A549 (cell line): ENCODE data around the gene NTSR1. TPM values are rescaled to one million over a fixed set of nuclear protein-coding genes. Genes with fewer than 3 reads are reported as not detected.

Experiments
- ATAC-seq, 2 experiments: fragments of 200-7000 bp in 1 of 2; fragments of >200 bp in 1 of 2; cut with Nextera tagmentation in 1 of 2; cut with Tn5 transposase in 1 of 2; 3 replicates each; pipeline versions ENCODE4 v1.8.0 to v1.9.1; 2018 to 2020; ENCODE audit warnings: mild to moderate bottlenecking in 1 of 2, moderate library complexity in 1 of 2
- CTCF ChIA-PET: fragments of 300-600 bp; sonication (Branson Sonifier 250); formaldehyde crosslinking; extraction: SDS; loops from one replicate; lab custom pipeline; 2021; ENCODE audit warnings: antibody characterized with exemption, inconsistent platforms; lab: Yijun Ruan, JAX
- POLR2A ChIA-PET: fragments of 350-600 bp; formaldehyde crosslinking; extraction: SDS; loops from one replicate; lab custom pipeline; 2021; ENCODE audit warnings: antibody characterized with exemption, inconsistent platforms; lab: Yijun Ruan, JAX
- DNase-seq, 2 experiments: peaks; one replicate each; pipeline versions ENCODE4 v3.0.0 to v3.0.0-alpha.2; 2011 to 2016; ENCODE audit warnings: low read depth in 1 of 2, low spot score in 1 of 2
- FAIRE-seq: peaks from 2 replicates; lab custom pipeline; 2011; peaks lifted over from hg19 to GRCh38; lab: Jason Lieb, UNC
- H3K27ac ChIP-seq, 2 experiments: fragments of >200 bp; sonication (Bioruptor Twin); formaldehyde crosslinking; 3 replicates each; pipeline ENCODE4 v1.5.1; 2016 to 2017
- H3K4me1 ChIP-seq: fragments of >200 bp; sonication (Bioruptor Twin); formaldehyde crosslinking; 3 replicates; pipeline ENCODE4 v1.6.1; 2016
- H3K4me2 ChIP-seq: fragments of >200 bp; sonication (Bioruptor Twin); formaldehyde crosslinking; 3 replicates; pipeline ENCODE4 v1.6.1; 2016
- H3K4me3 ChIP-seq: fragments of >200 bp; sonication (Bioruptor Twin); formaldehyde crosslinking; 3 replicates; pipeline ENCODE4 v1.5.1; 2016
- H3K9me3 ChIP-seq: fragments of >200 bp; sonication (Bioruptor Twin); formaldehyde crosslinking; 3 replicates; pipeline ENCODE4 v1.6.1; 2016
- BHLHE40 ChIP-seq: IDR thresholded peaks from 2 replicates; pipeline ENCODE4 v1.6.1; 2012; ENCODE audit warnings: low read depth, low read length, inconsistent platforms
- CBX8 ChIP-seq: fragments of 200-600 bp; sonication (generic); IDR thresholded peaks from 2 replicates; pipeline ENCODE4 v1.6.1; 2016
- CHD2 ChIP-seq: fragments of 150-350 bp; IDR thresholded peaks from 2 replicates; pipeline ENCODE4 v1.6.1; 2014; ENCODE audit warnings: low read length; ENCODE audit not compliant: partially characterized antibody
- EP300 ChIP-seq, 2 experiments: fragments of >200 bp; sonication (Bioruptor Twin); formaldehyde crosslinking; IDR thresholded peaks; 2 replicates in 1 of 2; 3 replicates in 1 of 2; pipeline ENCODE4 v1.6.1; 2016 to 2017
- ESRRA ChIP-seq: fragments of 150-350 bp; IDR thresholded peaks from 2 replicates; pipeline ENCODE4 v1.6.1; 2014; ENCODE audit warnings: mild to moderate bottlenecking, low read length, borderline replicate concordance
- FOSB ChIP-seq: fragments of 250-450 bp; sonication (Bioruptor Pico); IDR thresholded peaks from 2 replicates; pipeline ENCODE4 v1.5.0; 2020; ENCODE audit warnings: mild to moderate bottlenecking, moderate library complexity
- GATA3 ChIP-seq: IDR thresholded peaks from 2 replicates; pipeline ENCODE4 v1.6.1; 2012; ENCODE audit warnings: borderline replicate concordance
- HEYL ChIP-seq: fragments of 250-450 bp; sonication (Bioruptor Pico); IDR thresholded peaks from 2 replicates; pipeline ENCODE4 v1.8.0; 2021; ENCODE audit warnings: mild to moderate bottlenecking, moderate library complexity
- MAFK ChIP-seq: fragments of 450-650 bp; IDR thresholded peaks from 2 replicates; pipeline ENCODE4 v1.6.1; 2014; ENCODE audit not compliant: partially characterized antibody
- MYC ChIP-seq: IDR thresholded peaks from 2 replicates; pipeline ENCODE4 v1.6.1; 2012; ENCODE audit warnings: mild to moderate bottlenecking, inconsistent platforms, low read length, improper control_type of control experiment, borderline replicate concordance
- NR3C1 ChIP-seq: fragments of >200 bp; sonication (Bioruptor Twin); formaldehyde crosslinking; IDR thresholded peaks from 3 replicates; pipeline ENCODE4 v1.6.1; 2017
- POLR2A ChIP-seq: IDR thresholded peaks from 2 replicates; pipeline ENCODE4 v1.6.1; 2012; ENCODE audit warnings: mild to moderate bottlenecking, low read length
- RAD21 ChIP-seq, 2 experiments: fragments of >200 bp in 1 of 2; sonication (Bioruptor Twin) in 1 of 2; formaldehyde crosslinking in 1 of 2; IDR thresholded peaks in 1 of 2; conservative IDR thresholded peaks in 1 of 2; 2 replicates in 1 of 2; 3 replicates in 1 of 2; pipeline ENCODE4 v1.6.1; 2012 to 2018; ENCODE audit warnings: inconsistent platforms in 1 of 2
- RARB ChIP-seq: fragments of 250-450 bp; sonication (Bioruptor Pico); IDR thresholded peaks from 2 replicates; pipeline ENCODE4 v1.8.0; 2021; ENCODE audit warnings: mild to moderate bottlenecking, moderate library complexity
- SMC3 ChIP-seq: fragments of >200 bp; sonication (Bioruptor Twin); formaldehyde crosslinking; IDR thresholded peaks from 3 replicates; pipeline ENCODE4 v1.6.1; 2018; ENCODE audit warnings: inconsistent platforms
- ZC3H11A ChIP-seq: fragments of 450-650 bp; IDR thresholded peaks from 2 replicates; pipeline ENCODE4 v1.6.1; 2014; ENCODE audit warnings: antibody characterized with exemption, mild to moderate bottlenecking
- ZSCAN20 ChIP-seq: fragments of 250-450 bp; sonication (Bioruptor Pico); IDR thresholded peaks from 2 replicates; pipeline ENCODE4 v1.8.0; 2022; ENCODE audit warnings: mild to moderate bottlenecking, moderate library complexity
- WGBS: methylation state at CpG from one replicate; pipeline ENCODE4 v1.1.6; 2017; ENCODE audit errors: missing lambda C conversion rate; 5-methylcytosine and 5-hydroxymethylcytosine counted together
- polyA plus RNA-seq, 4 experiments: library from polyadenylated mRNA; depleted of rRNA in 3 of 4; stranded (reverse); fragments of >200 nt; fragmentation: RNase III in 1 of 4; extraction: RNeasy Plus Mini Kit Qiagen cat#74134 plus additional on column Dnase treatment in 1 of 4; gene quantifications; 2 replicates in 3 of 4; 3 replicates in 1 of 4; pipeline ENCODE4 v1.2.3, GENCODE V29; 2011 to 2017
- TF ChIP-seq, protein P1 (sequence below): fragments of 250-450 bp; sonication (Bioruptor Pico); IDR thresholded peaks from 2 replicates; pipeline ENCODE4 v1.5.0; 2020; ENCODE audit warnings: low read depth, mild to moderate bottlenecking, moderate library complexity
- TF ChIP-seq, protein P2 (sequence below): fragments of 250-450 bp; sonication (Bioruptor Pico); IDR thresholded peaks from 2 replicates; pipeline ENCODE4 v1.5.0; 2021; ENCODE audit warnings: mild to moderate bottlenecking, moderate library complexity, borderline replicate concordance
- TF ChIP-seq, protein P3 (sequence below): IDR thresholded peaks from 2 replicates; pipeline ENCODE4 v1.6.1; 2012

NTSR1 gene
- polyA plus RNA-seq, 2 of the 4 experiments (the other 2 are of a cell fraction), result 0.03 TPM; not detected in 1

DNA sequence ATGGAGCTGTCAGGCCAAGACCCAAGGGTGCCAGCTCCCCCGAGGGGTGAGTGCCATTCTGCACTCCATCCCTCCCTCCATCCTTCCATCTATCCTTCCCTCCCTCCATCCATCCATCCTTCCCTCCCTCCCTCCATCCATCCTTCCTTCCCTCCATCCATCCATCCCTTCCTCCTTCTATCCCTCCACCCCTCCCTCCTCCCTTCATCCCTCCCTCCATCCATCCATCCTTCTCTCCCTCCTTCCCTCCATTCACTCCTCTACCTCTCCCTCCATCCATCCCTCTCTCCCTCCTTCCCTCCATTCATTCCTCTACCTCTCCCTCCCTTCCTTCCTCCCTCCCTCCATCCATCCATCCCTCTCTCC lies 46.3 kb downstream of the NTSR1 start:
- no peak for ATAC-seq
- FAIRE-seq, result no peak
- TF ChIP-seq HEYL (CRISPR knock-in tag) (no peak), MAFK (no peak), RAD21 (conservative IDR thresholded peaks at IDR 0.05 in 1 of 2, IDR thresholded peaks at IDR 0.05 in 1 of 2) (no peak), POLR2A (no peak), NR3C1 (no peak)
- Histone ChIP-seq H3K4me2 (no peak overlapping the region), H3K27ac (no peak overlapping the region), H3K4me1 (peaks cover 3% of the 10 kb centered on the region; the same call in 1 of the 3 replicates), H3K4me3 (no peak overlapping the region), H3K9me3 (no peaks in the 10 kb centered on the region; the same call in 2 of the 3 replicates)
- ChIA-PET CTCF (interaction anchor here (0.9 to 3.5 kb wide), 3 partner anchors 36 to 87 kb away, joined by 3 to 22 read pairs (median 3); no protein-coding TSS in a partner anchor), POLR2A (no interaction called here)
- WGBS, result 81% methylated on average over 1 of the region's 1 CpG
- no peak for DNase-seq

DNA sequence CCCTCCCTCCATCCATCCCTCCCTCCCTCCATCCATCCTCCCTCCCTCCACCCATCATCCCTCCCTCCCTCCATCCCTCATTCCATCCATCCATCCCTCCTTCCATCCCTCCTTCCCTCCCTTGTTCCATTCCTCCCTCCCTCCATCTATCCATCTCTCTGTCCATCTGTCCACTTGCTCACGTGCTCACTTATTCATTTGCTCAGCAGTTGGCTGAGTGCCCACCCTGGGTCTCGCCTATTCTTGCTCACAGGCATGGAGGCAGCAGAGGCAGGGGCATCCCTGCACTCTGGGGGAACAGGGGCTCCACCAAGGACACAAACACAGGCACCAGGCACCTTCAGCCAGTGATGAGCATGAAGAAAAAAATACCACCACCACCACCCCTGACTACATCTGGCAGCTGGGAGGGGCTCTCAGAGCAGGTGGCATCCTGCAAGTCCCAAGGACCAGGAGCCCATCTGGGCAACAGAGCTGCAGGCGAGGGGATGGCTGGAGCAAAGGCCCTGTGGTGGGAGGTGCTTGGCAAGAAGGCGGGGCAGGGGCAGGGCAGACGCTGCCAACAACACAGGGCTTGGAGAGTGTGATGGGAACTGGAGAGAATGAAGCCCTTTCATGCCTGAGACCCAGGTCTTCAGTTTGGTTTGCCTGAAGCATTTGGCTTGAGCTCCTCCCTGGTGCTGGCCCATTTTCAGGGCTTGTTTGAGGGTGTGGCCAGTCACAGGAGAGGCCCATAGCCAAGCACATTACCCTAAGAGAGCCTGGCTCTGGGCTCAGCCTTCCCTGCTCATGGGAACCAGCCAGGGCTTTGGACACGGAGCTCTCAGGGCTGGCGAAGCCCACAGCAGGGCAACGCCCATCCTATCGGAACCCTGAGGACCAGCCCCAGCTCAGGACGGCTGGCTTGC lies 47.4 kb downstream of the NTSR1 start:
- H3K4me1 ChIP-seq, result peaks cover 3% of the 10 kb centered on the region; the same call in 1 of the 3 replicates
- no peak overlapping the region for H3K27ac ChIP-seq
- POLR2A ChIA-PET, result no interaction called here
- no peaks in the 10 kb centered on the region; the same call in 2 of the 3 replicates for H3K9me3 ChIP-seq
- ATAC-seq, result peak in 1 of 2 experiments; percentile 37; a peak in 2 of 6 replicates
- 14% methylated on average over 9 of the region's 10 CpGs for WGBS
- no peak for DNase-seq
- H3K4me2 ChIP-seq, result no peak overlapping the region
- no peak for FAIRE-seq
- TF ChIP-seq SMC3, result no peak
- TF ChIP-seq GATA3, result no peak
- no peak for TF ChIP-seq BHLHE40
- no peak for TF ChIP-seq EP300 (IDR thresholded peaks at IDR 0.05)
- TF ChIP-seq RARB (CRISPR knock-in tag), result no peak
- TF ChIP-seq CBX8, result no peak
- no peak for TF ChIP-seq POLR2A
- TF ChIP-seq CHD2, result no peak
- TF ChIP-seq, protein P1, sequence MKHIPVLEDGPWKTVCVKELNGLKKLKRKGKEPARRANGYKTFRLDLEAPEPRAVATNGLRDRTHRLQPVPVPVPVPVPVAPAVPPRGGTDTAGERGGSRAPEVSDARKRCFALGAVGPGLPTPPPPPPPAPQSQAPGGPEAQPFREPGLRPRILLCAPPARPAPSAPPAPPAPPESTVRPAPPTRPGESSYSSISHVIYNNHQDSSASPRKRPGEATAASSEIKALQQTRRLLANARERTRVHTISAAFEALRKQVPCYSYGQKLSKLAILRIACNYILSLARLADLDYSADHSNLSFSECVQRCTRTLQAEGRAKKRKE, result no peak
- no peak for TF ChIP-seq RAD21 (conservative IDR thresholded peaks at IDR 0.05 in 1 of 2, IDR thresholded peaks at IDR 0.05 in 1 of 2)
- TF ChIP-seq NR3C1, result no peak
- no peak for TF ChIP-seq ZSCAN20
- TF ChIP-seq, protein P2, sequence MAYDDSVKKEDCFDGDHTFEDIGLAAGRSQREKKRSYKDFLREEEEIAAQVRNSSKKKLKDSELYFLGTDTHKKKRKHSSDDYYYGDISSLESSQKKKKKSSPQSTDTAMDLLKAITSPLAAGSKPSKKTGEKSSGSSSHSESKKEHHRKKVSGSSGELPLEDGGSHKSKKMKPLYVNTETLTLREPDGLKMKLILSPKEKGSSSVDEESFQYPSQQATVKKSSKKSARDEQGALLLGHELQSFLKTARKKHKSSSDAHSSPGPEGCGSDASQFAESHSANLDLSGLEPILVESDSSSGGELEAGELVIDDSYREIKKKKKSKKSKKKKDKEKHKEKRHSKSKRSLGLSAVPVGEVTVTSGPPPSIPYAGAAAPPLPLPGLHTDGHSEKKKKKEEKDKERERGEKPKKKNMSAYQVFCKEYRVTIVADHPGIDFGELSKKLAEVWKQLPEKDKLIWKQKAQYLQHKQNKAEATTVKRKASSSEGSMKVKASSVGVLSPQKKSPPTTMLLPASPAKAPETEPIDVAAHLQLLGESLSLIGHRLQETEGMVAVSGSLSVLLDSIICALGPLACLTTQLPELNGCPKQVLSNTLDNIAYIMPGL (CRISPR knock-in tag), result no peak
- TF ChIP-seq ESRRA, result no peak
- TF ChIP-seq, protein P3, sequence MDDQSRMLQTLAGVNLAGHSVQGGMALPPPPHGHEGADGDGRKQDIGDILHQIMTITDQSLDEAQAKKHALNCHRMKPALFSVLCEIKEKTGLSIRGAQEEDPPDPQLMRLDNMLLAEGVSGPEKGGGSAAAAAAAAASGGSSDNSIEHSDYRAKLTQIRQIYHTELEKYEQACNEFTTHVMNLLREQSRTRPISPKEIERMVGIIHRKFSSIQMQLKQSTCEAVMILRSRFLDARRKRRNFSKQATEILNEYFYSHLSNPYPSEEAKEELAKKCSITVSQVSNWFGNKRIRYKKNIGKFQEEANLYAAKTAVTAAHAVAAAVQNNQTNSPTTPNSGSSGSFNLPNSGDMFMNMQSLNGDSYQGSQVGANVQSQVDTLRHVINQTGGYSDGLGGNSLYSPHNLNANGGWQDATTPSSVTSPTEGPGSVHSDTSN, result no peak
- no peak for TF ChIP-seq MYC
- no peak for TF ChIP-seq ZC3H11A
- TF ChIP-seq FOSB (CRISPR knock-in tag), result no peak
- TF ChIP-seq, all 56 proteins: peak for 0
- CTCF ChIA-PET, result interaction anchor here (0.8 kb wide), 1 partner anchor 35 kb away, joined by 3 read pairs; no protein-coding TSS in a partner anchor
- no peak overlapping the region for H3K4me3 ChIP-seq
